Fibroblast of villous mesenchyme (primary cell): ENCODE results near the gene RYK. TPM values are rescaled to one million over a fixed set of nuclear protein-coding genes. Genes with fewer than 3 reads are reported as not detected.
A peak's percentile ranks its signal among the peaks of the same experiment; 100 is the strongest.

ENCODE experiments used
- DNase-seq: peaks from one replicate; pipeline ENCODE4 v3.0.0-alpha.2; 2010; ENCODE audit warnings: low read depth
- H3K4me3 ChIP-seq: 2 replicates; pipeline ENCODE4 v1.5.1; 2011; ENCODE audit warnings: low read depth, mild to moderate bottlenecking, low read length
- CTCF ChIP-seq: IDR thresholded peaks from 2 replicates; pipeline ENCODE4 v1.5.1; 2012; ENCODE audit warnings: low read depth, mild to moderate bottlenecking, low read length; ENCODE audit not compliant: insufficient read depth
- total RNA-seq: library from RNA; depleted of rRNA; stranded (reverse); fragments of >200 nt; gene quantifications from 2 replicates; pipeline ENCODE4 v1.2.3, GENCODE V29; 2012

The RYK gene
- total RNA-seq, 1 donor, result 161 TPM

GRCh38 chr3:134145183-134145582, 105.5 kb downstream of the RYK start:
- DNase-seq, result no peak
- TF ChIP-seq CTCF, result no peak
- no peak overlapping the region for H3K4me3 ChIP-seq

- TF ChIP-seq CTCF, result no peak
- no peak overlapping the region for H3K4me3 ChIP-seq
- DNase-seq, result no peak
These were observed 106.0 kb downstream of the RYK start for GRCh38 chr3:134144694-134145093.

GRCh38 chr3:134143828-134144401, 106.7 kb downstream of the RYK start:
- no peak for TF ChIP-seq CTCF
- no peak overlapping the region for H3K4me3 ChIP-seq
- DNase-seq, result peak; percentile 34

GRCh38 chr3:134136604-134137003, 114.1 kb downstream of the RYK start:
- DNase-seq, result no peak
- no peak for TF ChIP-seq CTCF

GRCh38 chr3:134134698-134135415, 115.8 kb downstream of the RYK start:
- DNase-seq, result no peak
- H3K4me3 ChIP-seq, result no peak overlapping the region
- TF ChIP-seq CTCF, result no peak

More at GRCh38 chr3:134136604-134137003, 114.1 kb downstream of the RYK start:
- H3K4me3 ChIP-seq, result no peak overlapping the region

- no peak for DNase-seq
- no peak overlapping the region for H3K4me3 ChIP-seq
- TF ChIP-seq CTCF, result no peak
These were observed 116.4 kb downstream of the RYK start for GRCh38 chr3:134134240-134134639.
